Ammon's horn (tissue), 1 donor: ENCODE data around the gene GPR176.
"Not testable (repeated sequence)": the region's sequence is repeated elsewhere in the genome, so short reads cannot be mapped to it uniquely, and the experiment has no call there.

ENCODE experiments used
- DNase-seq: peaks from one replicate; pipeline ENCODE4 v3.0.0-alpha.2; 2016; ENCODE audit warnings: low spot score

Gene GPR176

DNA sequence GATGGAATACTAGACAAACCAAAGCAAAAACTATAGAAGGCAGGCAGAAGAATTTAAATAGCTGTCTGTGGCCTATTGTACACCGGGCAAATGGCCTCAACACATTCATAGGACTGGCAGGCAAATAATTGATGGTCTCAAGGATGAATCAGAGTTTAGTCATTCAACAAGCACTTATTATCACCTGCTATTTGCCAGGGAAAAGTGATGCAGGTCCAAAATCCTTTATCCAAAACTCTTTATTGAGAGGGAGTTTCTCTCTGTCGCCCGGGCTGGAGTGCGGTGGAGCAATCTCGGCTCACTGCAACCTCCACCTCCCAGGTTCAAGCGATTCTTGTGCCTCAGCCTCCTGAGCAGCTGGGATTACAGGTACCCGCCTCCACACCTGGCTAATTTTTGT lies 16.1 kb upstream of the GPR176 start:
- DNase-seq, result no peak

DNA sequence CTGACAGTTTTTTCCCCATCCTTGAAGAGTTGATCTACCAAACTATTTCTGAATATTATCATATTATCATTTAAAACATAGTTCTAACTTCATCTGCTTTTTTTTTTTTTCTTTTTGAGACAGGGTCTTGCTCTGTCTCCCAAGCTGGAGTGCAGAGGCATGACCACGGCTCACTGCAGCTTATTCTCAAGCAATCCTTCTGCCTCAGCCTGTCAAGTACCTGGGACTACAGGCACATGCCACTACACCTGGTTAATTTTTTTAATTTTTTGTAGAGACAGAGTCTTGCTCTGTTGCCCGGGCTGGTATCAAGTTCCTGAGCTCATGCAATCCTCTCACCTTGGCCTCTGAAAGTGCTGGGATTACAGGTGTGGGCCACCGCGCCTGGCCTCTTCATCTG lies 15.2 kb upstream of the GPR176 start:
- no peak for DNase-seq

GRCh38 chr15:39934397-39935071 lies 14.5 kb upstream of the GPR176 start:
- peak; percentile 21 for DNase-seq

DNA sequence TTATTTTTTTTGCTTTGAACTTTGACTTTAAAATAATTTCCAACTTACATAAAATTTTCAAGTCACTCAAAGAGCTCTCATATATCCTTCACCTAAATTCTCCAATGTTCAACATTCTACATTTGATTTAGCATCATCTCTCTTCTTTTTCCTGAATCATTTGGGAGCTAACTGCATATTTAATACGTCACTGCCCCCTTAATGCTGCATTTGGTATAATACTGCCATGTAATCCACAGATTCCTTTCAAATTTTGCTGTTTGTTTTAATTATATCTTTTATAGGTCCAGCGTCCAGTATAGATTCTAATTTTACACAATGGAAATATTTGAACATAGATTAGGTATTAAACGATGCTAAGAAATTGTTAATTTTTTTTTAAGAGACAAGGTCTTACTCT lies 11.5 kb upstream of the GPR176 start:
- no peak for DNase-seq

DNA sequence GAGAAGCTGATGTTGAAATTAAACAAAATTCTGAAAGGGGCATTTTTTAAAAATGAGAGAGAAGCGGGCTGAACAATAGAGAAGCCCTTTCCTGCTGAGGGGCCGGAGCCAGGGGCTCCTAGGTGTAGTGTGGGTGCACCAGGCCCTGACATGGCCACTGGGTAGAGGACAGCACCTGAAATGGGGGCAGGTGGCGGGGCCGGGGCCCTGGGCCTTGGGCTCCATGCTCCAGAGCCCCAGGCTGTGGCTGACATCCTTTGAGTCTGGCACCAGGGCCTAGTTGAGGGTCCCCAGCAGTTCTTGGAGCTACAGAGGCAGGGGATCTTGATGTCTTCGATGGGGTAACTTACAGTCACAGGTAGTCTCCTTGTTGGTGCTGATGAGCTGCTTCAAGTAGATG lies 6.5 kb upstream of the GPR176 start:
- no peak for DNase-seq

GRCh38 chr15:39925112-39925842 lies 5.2 kb upstream of the GPR176 start:
- no peak for DNase-seq

GRCh38 chr15:39924437-39924836 lies 4.4 kb upstream of the GPR176 start:
- no peak for DNase-seq

GRCh38 chr15:39922462-39923092 lies 2.5 kb upstream of the GPR176 start:
- no peak for DNase-seq

DNA sequence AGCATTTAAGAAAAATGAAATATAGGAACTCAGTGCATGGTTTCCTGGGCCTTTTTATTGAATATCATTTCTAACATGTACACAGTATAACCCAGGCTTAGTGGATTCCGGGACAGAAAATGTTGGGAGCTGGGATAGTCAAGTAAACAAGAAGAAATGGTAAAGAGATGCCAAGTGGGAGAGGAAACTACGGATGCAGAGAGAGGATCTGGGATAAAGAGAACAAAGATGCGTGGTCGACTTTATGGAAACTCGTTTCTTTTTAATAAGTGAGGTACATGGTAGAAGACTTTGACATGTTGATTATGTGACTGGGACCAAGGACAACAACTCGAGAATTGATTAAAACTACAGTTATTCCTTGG lies 1.2 kb upstream of the GPR176 start:
- DNase-seq, result no peak

DNA sequence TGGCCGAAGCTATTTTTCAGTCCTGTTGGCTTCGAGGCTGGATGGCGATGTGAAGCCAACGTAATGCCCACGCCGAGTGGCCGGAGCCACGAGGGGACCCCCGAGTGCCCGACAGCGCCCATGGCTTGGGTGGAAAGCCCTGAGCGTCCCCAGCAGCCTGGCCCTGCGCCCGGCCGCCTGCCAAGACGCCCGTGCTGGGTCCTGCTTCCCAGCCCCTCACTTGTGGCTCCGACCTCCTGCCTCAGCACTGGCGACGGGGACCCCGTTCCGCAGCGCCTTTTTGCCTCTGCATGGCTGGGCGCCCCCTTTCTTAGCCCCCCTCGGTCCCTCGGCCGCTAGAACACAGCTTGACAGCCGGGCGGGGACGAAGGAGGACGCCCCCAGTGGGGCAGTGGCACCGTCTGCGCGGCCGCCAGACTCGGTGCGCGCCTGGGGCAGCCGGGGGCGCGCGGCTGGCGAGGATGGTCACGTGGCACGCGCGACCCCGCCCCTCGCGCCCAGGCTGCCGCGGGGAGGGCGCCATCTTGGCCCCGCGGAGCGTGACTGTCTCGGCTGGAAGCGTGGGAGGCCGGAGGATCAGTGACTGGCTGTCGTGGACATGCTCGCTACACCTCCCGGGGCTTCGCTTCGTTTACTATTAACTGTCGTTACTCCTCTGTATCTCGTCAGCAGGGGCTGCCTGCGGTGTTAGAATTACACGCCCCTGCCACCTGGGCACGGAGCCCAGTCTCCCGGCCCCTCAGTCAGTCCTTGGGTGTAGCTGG lies 626 bp upstream of the GPR176 start:
- peak; percentile 85 for DNase-seq

DNA sequence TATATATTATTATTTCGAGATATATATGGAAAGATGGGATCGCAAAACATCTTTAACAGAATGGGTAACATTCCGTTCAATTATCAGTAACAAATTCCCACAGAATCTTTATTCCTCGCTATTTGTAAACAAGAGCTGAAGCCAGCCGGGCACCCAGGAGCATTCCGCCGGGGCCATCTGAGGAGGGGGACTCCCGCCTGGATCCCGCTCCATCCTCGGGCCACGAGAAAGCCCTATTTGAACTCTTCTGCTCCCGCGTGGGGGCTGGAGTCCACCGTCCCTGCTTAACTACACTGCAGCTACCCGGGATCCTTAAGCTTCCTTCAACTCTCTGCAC lies 687 bp downstream of the GPR176 start:
- no peak for DNase-seq

DNA sequence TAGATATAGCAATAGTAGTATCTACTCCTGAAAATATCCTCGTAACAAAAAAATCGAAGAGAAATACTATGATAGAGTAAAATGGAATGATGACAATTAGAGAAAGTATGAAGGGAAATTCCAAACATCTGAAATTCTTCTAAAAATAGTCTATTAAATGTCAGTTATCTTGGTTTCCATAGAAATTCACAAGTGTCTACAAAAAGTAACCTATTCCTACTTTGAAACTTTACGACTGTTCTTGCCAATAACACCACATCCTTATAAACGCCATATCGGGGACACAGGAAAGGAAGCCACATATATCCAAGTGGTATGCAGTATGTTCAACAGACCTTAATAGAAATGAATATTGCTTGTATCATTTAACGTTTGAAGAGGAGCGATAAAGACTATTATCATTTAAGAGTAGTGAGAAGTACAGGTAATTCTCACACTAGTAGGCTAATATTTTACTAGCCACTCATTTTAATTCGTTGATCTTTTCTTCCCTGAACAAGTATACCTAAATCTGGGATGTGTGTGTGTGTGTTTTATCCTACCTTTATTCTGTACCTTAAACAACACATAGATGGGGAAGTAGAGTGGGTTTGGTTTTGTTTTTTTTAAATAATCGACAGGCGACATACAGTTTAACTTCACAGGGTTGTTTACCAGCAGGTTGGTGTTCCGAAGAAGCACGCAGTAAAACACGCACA lies 1.2 kb downstream of the GPR176 start:
- no peak for DNase-seq

DNA sequence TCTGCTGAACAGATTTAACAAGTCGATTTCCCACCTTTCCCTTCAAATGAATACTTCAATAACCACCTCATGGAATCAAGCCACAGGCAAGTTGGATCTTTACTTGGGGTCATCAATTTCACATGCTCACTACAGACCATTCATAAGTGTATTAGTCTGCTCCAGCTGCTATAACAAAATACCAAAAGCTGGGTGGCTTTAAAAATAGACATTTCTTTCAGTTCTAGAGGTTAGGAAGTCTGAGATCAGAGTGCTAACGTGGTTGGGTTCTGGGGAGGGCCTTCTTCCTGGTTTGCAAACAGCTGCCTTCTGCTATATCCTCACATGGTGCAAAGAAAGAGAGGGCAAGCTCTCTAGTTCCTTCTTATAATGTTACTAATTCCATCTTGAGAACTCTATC lies 5.1 kb downstream of the GPR176 start:
- DNase-seq, result no peak

GRCh38 chr15:39909007-39909406 lies 11.1 kb downstream of the GPR176 start:
- no peak for DNase-seq

- peak; percentile 7 for DNase-seq
Measured at GRCh38 chr15:39908186-39908585, 11.9 kb downstream of the GPR176 start.

DNA sequence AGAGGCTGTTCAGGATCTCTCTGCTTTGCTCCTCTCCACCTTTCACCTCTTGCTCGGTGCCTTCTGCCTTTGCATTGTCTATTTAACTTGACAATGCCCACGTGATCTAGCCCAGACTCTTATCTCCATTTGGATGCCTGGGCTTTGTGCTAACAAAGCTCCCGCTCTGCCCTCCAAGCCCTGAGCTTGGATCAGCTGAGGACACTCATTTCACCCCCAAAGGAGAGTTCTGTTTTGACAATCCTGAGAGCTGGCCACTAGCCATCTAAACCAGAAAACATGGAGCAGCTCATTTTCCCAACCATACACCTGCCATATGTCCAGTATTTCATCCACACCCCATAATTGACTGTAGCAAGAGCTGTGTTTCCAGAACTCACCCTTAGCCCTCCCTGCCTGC lies 12.8 kb downstream of the GPR176 start:
- DNase-seq, result no peak

GRCh38 chr15:39904115-39904514 lies 16.0 kb downstream of the GPR176 start:
- no peak for DNase-seq

- no peak for DNase-seq
Measured at GRCh38 chr15:39898317-39898716, 21.7 kb downstream of the GPR176 start.

DNA sequence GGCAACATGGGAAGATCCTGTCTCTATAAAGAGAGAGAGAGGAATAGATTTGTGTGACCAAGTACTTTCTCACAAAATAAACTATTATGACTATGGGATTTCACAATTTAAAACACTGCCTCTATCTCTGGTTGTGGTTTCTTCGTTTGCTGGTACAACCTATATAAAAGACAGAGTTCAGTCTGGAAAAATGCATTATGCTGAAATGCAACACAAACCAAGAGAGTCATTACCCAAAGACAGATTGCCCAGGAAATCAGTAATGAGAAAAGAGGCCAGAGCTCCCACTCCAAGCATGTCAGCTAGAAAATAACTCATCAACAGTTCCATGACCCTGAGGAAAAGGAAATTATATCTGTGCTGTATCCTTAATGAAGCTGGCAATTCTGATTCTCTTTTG lies 23.2 kb downstream of the GPR176 start:
- no peak for DNase-seq

GRCh38 chr15:39896101-39896500 lies 24.0 kb downstream of the GPR176 start:
- DNase-seq, result no peak

DNA sequence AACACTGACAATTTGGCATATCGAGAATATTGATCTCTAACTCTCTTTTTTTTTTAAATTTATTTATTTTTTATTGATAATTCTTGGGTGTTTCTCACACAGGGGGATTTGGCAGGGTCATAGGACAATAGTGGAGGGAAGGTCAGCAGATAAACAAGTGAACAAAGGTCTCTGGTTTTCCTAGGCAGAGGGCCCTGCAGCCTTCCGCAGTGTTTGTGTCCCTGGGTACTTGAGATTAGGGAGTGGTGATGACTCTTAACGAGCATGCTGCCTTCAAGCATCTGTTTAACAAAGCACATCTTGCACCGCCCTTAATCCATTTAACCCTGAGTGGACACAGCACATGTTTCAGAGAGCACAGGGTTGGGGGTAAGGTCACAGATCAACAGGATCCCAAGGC lies 27.0 kb downstream of the GPR176 start:
- not testable (repeated sequence) for DNase-seq

GRCh38 chr15:39892418-39892817 lies 27.6 kb downstream of the GPR176 start:
- peak; percentile 3 for DNase-seq
